Body of pancreas (tissue), 4 donors: ENCODE measurements around the gene PLXNA3.

ENCODE experiments used
- CTCF ChIP-seq, 7 experiments: fragments of 450-650 bp in 4 of 7; fragments of 200-600 bp in 3 of 7; sonication (generic) in 3 of 7; IDR thresholded peaks; one replicate each; pipeline ENCODE4 v1.5.1; 2016 to 2019; ENCODE audit warnings: antibody characterized with exemption in 7 of 7
- POLR2A ChIP-seq, 3 donors: fragments of 450-650 bp; IDR thresholded peaks; one replicate each; pipeline ENCODE4 v1.6.1; 2016; ENCODE audit warnings: antibody characterized with exemption in 3 of 3, mild to moderate bottlenecking in 2 of 3

- TF ChIP-seq CTCF (IDR thresholded peaks at IDR 0.05) (no peak), POLR2A (IDR thresholded peaks at IDR 0.05) (no peak)
These were observed 27.3 kb downstream of the PLXNA3 start for GRCh38 chrX:154485150-154486051.
